HepG2 (cell line): ENCODE measurements around the gene RBP5. TPM values are rescaled to one million over a fixed set of nuclear protein-coding genes. Genes with fewer than 3 reads are reported as not detected.
A peak's percentile ranks its signal among the peaks of the same experiment; 100 is the strongest.

ENCODE experiments used
- ATAC-seq: fragments of 200-7000 bp; cut with Tn5 transposase; 3 replicates; pipeline ENCODE4 v1.9.1; 2020; ENCODE audit warnings: mild to moderate bottlenecking, moderate library complexity
- BruUV-seq: library from RNA; stranded (reverse); fragments of 400-500 nt; replicated peaks from 2 replicates; lab custom pipeline; 2021; lab: Mats Ljungman, UMichigan
- CTCF ChIA-PET: fragments of 300-600 bp; formaldehyde crosslinking; extraction: SDS; loops from one replicate; lab custom pipeline; 2021; ENCODE audit warnings: low total read pairs, inconsistent platforms, low intra/inter-chr PET ratio; lab: Yijun Ruan, JAX
- POLR2A ChIA-PET: fragments of 350-600 bp; sonication (Branson Sonifier 250); formaldehyde crosslinking; loops from one replicate; lab custom pipeline; 2020; ENCODE audit warnings: antibody characterized with exemption, inconsistent platforms; lab: Yijun Ruan, JAX
- DNase-seq: peaks from one replicate; pipeline ENCODE4 v3.0.0-alpha.2; 2015; ENCODE audit warnings: low spot score
- FAIRE-seq: peaks from 3 replicates; lab custom pipeline; 2011; peaks lifted over from hg19 to GRCh38; lab: Jason Lieb, UNC
- H2AFZ ChIP-seq: one replicate; pipeline ENCODE4 v1.6.1; 2011; ENCODE audit warnings: low read length, inconsistent platforms
- H3K27ac ChIP-seq: fragments of 300-600 bp; 3 replicates; pipeline ENCODE4 v1.8.0; 2011; ENCODE audit warnings: mixed run types, mild to moderate bottlenecking, mixed read lengths, low read length, inconsistent platforms; ENCODE audit not compliant: insufficient read depth; ENCODE audit errors: extremely low read length
- H3K27me3 ChIP-seq, 2 experiments: fragments of 200-600 bp in 1 of 2; 2 replicates in 1 of 2; 3 replicates in 1 of 2; pipeline versions ENCODE4 v1.6.0 to v1.8.0; 2011; ENCODE audit warnings: low read length in 2 of 2, mild to moderate bottlenecking in 2 of 2, moderate library complexity in 2 of 2, inconsistent platforms in 1 of 2; ENCODE audit not compliant: insufficient read depth in 2 of 2, control insufficient read depth in 1 of 2
- H3K36me3 ChIP-seq, 2 experiments: fragments of 200-600 bp in 1 of 2; replicated peaks in 1 of 2; 2 replicates in 1 of 2; 3 replicates in 1 of 2; pipeline versions ENCODE4 v1.5.1 to v1.8.0; 2011; ENCODE audit warnings: low read length in 2 of 2, inconsistent platforms in 1 of 2; ENCODE audit not compliant: insufficient read depth in 2 of 2, control insufficient read depth in 1 of 2
- H3K4me1 ChIP-seq: 2 replicates; pipeline ENCODE4 v1.5.1; 2012; ENCODE audit warnings: low read length, inconsistent platforms; ENCODE audit not compliant: insufficient read depth
- H3K4me2 ChIP-seq: 2 replicates; pipeline ENCODE4 v1.6.0; 2011; ENCODE audit warnings: low read depth, low read length, inconsistent platforms
- H3K4me3 ChIP-seq, 3 experiments: fragments of 200-600 bp in 1 of 3; sonication (generic), shearing (Covaris generic) in 1 of 3; replicated peaks in 1 of 3; 2 replicates each; pipeline ENCODE4 v1.5.1; 2011 to 2016; ENCODE audit warnings: low read length in 3 of 3, inconsistent platforms in 2 of 3, low read depth in 2 of 3, mild to moderate bottlenecking in 2 of 3, control low read depth in 1 of 3, mixed read lengths in 1 of 3; ENCODE audit not compliant: insufficient read depth in 1 of 3
- H3K79me2 ChIP-seq: one replicate; pipeline ENCODE4 v1.6.1; 2011; ENCODE audit warnings: low read length, inconsistent platforms; ENCODE audit not compliant: insufficient read depth
- H3K9ac ChIP-seq: 2 replicates; pipeline ENCODE4 v1.6.0; 2011; ENCODE audit warnings: mild to moderate bottlenecking, low read depth, low read length, inconsistent platforms; ENCODE audit not compliant: insufficient read depth
- H3K9me3 ChIP-seq: 2 replicates; pipeline ENCODE4 v1.5.1; 2012; ENCODE audit warnings: mild to moderate bottlenecking, low read length
- H4K20me1 ChIP-seq: 2 replicates; pipeline ENCODE4 v1.6.0; 2011; ENCODE audit warnings: inconsistent platforms, mild to moderate bottlenecking, low read length, moderate library complexity; ENCODE audit not compliant: insufficient read depth
- ATF7 ChIP-seq, 2 experiments: fragments of 450-650 bp in 1 of 2; sonication (generic) in 1 of 2; formaldehyde crosslinking in 1 of 2; IDR thresholded peaks; 2 replicates each; pipeline versions ENCODE4 v1.4.0 to v1.6.1; 2016 to 2020; ENCODE audit warnings: antibody characterized with exemption in 1 of 2, mild to moderate bottlenecking in 1 of 2, missing genetic modification reagents in 1 of 2
- CBFB ChIP-seq: sonication (generic); formaldehyde crosslinking; IDR thresholded peaks from 2 replicates; pipeline ENCODE4 v1.4.0; 2020; ENCODE audit warnings: missing genetic modification reagents
- IRF9 ChIP-seq: sonication (generic); formaldehyde crosslinking; IDR thresholded peaks from 2 replicates; pipeline ENCODE4 v1.8.0; 2022; ENCODE audit warnings: missing genetic modification reagents, mild to moderate bottlenecking, borderline replicate concordance
- JDP2 ChIP-seq: sonication (generic); formaldehyde crosslinking; IDR thresholded peaks from 2 replicates; pipeline ENCODE4 v1.8.1; 2022; ENCODE audit warnings: missing genetic modification reagents, borderline replicate concordance
- KAT8 ChIP-seq: IDR thresholded peaks from 2 replicates; pipeline ENCODE4 v1.6.1; 2016; ENCODE audit warnings: missing genetic modification reagents, missing compliant biosample characterization
- NFE2L1 ChIP-seq: sonication (generic); formaldehyde crosslinking; IDR thresholded peaks from 2 replicates; pipeline ENCODE4 v1.4.0; 2020; ENCODE audit warnings: missing genetic modification reagents, mild to moderate bottlenecking, borderline replicate concordance
- PCBP1 ChIP-seq: fragments of 200-400 bp; formaldehyde crosslinking; IDR thresholded peaks from 2 replicates; pipeline ENCODE4 v1.6.1; 2017; ENCODE audit warnings: mild to moderate bottlenecking, low read depth, low read length, borderline replicate concordance
- SKI ChIP-seq: fragments of 450-650 bp; IDR thresholded peaks from one replicate; pipeline ENCODE4 v1.6.1; 2018; ENCODE audit warnings: mild to moderate bottlenecking; ENCODE audit not compliant: partially characterized antibody
- ZNF777 ChIP-seq: sonication (generic); formaldehyde crosslinking; IDR thresholded peaks from 2 replicates; pipeline ENCODE4 v1.4.0; 2020; ENCODE audit warnings: missing genetic modification reagents
- ZSCAN20 ChIP-seq: sonication (generic); formaldehyde crosslinking; IDR thresholded peaks from 2 replicates; pipeline ENCODE4 v1.4.0; 2020; ENCODE audit warnings: missing genetic modification reagents, mild to moderate bottlenecking, borderline replicate concordance
- WGBS: methylation state at CpG from one replicate; pipeline ENCODE4 v1.1.6; 2017; ENCODE audit warnings: low lambda C conversion rate; 5-methylcytosine and 5-hydroxymethylcytosine counted together
- in situ Hi-C: cut with HindIII; loops from 2 replicates; pipeline ENCODE4 v1.10.0; 2017; ENCODE audit warnings: low pct_unique_long_range_greater_than_20kb; ENCODE audit not compliant: extremely low pct_ligation_motif_present
- intact Hi-C: fragments of 100-400 bp; cut with micrococcal nuclease; formaldehyde crosslinking; loops from one replicate; pipeline ENCODE4 v1.10.0; 2022; ENCODE audit not compliant: unreplicated experiment
- polyA plus RNA-seq, 8 experiments: library from polyadenylated mRNA; depleted of rRNA in 3 of 8; stranded (reverse) in 7 of 8; unstranded in 1 of 8; fragments of >200 nt; fragmentation: Illumina TruSeq in 4 of 8; extraction: Trizol in 4 of 8; gene quantifications; 2 replicates each; pipeline versions ENCODE4 v1.2.1 to v1.2.3, GENCODE V29; 2011 to 2016; ENCODE audit warnings: low read depth in 4 of 8, missing spikeins in 1 of 8, mixed read lengths in 1 of 8; ENCODE audit not compliant: insufficient read depth in 1 of 8
- total RNA-seq, 5 experiments: library from RNA; depleted of rRNA; stranded (reverse); fragments of >200 nt; fragmentation: Illumina TruSeq; extraction: Trizol; gene quantifications; 2 replicates each; pipeline ENCODE4 v1.2.3, GENCODE V29; 2016; ENCODE audit warnings: low read depth in 1 of 5
- TF ChIP-seq, protein P1 (sequence below), 2 experiments: sonication (generic) in 1 of 2; formaldehyde crosslinking in 1 of 2; IDR thresholded peaks; 2 replicates each; pipeline versions ENCODE4 v1.6.1 to v1.9.0; 2014 to 2022; ENCODE audit warnings: antibody characterized with exemption in 1 of 2, borderline replicate concordance in 1 of 2, inconsistent platforms in 1 of 2, low read depth in 1 of 2, missing genetic modification reagents in 1 of 2

Gene RBP5
- total and polyA plus RNA-seq, 2 of the 13 experiments (the other 11 are each of a cell fraction or from before 2014, with no cell fraction given) = 13.8 to 19.8 TPM

GRCh38 chr12:7130701-7131501 is 2.2 kb upstream of the RBP5 start (continued):
- TF ChIP-seq SKI (no peak), CBFB (CRISPR knock-in tag) (no peak)

DNA sequence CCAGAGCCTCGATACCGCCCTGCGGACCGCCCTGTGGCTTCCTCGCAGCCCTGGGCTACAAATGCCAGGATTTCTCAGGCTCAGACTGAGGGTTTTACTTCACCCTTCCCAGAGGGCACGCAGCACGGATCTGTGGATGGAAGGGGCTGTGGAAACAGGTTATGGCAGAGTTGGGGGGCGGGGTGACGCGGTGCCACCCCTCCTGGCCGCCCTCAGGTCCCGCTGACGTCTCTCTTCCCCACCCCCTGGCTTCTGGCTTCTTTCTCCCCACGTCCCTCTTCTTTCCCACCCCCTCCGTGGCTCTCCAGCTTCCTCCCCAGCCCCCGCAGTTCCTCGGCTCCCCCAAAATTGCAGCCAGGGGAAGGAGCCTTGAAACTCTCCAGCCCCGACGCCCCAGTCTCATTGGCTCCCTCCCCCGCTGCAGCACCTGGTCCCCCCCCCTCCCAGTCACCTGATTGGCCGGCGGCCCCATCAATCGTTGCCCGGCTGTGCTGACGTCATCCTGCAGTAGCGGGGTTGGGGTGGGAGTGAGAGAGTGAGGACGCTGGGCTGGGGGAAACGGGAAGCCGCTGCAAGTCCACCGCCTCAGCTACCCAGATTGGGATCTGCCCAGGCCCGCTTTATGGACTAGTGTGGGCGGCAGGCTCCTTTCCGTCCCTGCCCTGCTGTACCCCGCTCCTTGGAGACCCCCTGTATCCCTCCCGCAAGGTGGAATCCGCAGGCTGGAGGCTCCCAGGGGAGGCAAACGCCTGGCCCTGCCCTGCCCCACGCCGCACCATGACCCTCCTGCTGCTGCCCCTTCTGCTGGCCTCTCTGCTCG is 1.4 kb upstream of the RBP5 start, which contains the start of gene CLSTN3:
TSS of gene CLSTN3 (plus strand) at position 500 of the 820 bp plus-strand sequence. CDS start at position 778, 278 bp downstream.
- ChIA-PET POLR2A (interaction anchor here (0.8 to 3.5 kb wide), 8 partner anchors 10 to 187 kb away, joined by 3 to 25 read pairs (median 5); partner anchors contain the start of genes C12orf57, C1RL and RNU7-1), CTCF (no interaction called here)
- no peak for FAIRE-seq
- no peaks in the 10 kb centered on the region for H3K9me3 ChIP-seq
- peak within 1 kb of the TSS; percentile 75 for H3K9ac ChIP-seq
- peak; percentile 69 for DNase-seq
- WGBS = 2% methylated on average over 23 of the region's 40 CpGs
- H3K27me3 ChIP-seq = no peaks in the 10 kb centered on the region; a peak in 1 of 5 replicates
- peaks cover 27% of the 10 kb centered on the region for H3K79me2 ChIP-seq
- in situ Hi-C loops = loop anchor here (5.0 kb wide), 1 partner anchor 57 kb away; the partner anchor contains the start of gene PEX5
- peaks cover 12% of the 10 kb centered on the region for H4K20me1 ChIP-seq
- intact Hi-C loops = loop anchor here (1.0 kb wide), 1 partner anchor 70 kb away; the partner anchor contains the start of gene C1S
- H3K4me3 ChIP-seq = peak within 1 kb of the TSS; percentile 76 to 92 (median 88)
- BruUV-seq = no TSS peak
- ATAC-seq = peak; percentile 69
- H2AFZ ChIP-seq = no peak within 1 kb of the TSS
- peaks cover 61% of the 10 kb centered on the region for H3K4me1 ChIP-seq
- peaks cover 5 to 21% of the 10 kb centered on the region in 2 experiments; a peak in 3 of 5 replicates for H3K36me3 ChIP-seq
- peak within 1 kb of the TSS; percentile 92 for H3K27ac ChIP-seq
- peak within 1 kb of the TSS; percentile 96 for H3K4me2 ChIP-seq
- TF ChIP-seq NFE2L1 = no peak
- TF ChIP-seq PCBP1 = 0 out of 2 replicates have a peak, but pooled peaks have one; percentile 33
- TF ChIP-seq, protein P1, sequence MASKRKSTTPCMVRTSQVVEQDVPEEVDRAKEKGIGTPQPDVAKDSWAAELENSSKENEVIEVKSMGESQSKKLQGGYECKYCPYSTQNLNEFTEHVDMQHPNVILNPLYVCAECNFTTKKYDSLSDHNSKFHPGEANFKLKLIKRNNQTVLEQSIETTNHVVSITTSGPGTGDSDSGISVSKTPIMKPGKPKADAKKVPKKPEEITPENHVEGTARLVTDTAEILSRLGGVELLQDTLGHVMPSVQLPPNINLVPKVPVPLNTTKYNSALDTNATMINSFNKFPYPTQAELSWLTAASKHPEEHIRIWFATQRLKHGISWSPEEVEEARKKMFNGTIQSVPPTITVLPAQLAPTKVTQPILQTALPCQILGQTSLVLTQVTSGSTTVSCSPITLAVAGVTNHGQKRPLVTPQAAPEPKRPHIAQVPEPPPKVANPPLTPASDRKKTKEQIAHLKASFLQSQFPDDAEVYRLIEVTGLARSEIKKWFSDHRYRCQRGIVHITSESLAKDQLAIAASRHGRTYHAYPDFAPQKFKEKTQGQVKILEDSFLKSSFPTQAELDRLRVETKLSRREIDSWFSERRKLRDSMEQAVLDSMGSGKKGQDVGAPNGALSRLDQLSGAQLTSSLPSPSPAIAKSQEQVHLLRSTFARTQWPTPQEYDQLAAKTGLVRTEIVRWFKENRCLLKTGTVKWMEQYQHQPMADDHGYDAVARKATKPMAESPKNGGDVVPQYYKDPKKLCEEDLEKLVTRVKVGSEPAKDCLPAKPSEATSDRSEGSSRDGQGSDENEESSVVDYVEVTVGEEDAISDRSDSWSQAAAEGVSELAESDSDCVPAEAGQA (IDR thresholded peaks at IDR 0.05; ENCODE audit: low read depth) = 0 out of 2 replicates have a peak, but pooled peaks have one; percentile 15
- TF ChIP-seq, protein P1 (CRISPR knock-in tag; IDR thresholded peaks at IDR 0.05; ENCODE audit: borderline replicate concordance) = no peak
- TF ChIP-seq ZSCAN20 (CRISPR knock-in tag) = no peak
- no peak for TF ChIP-seq IRF9
- peak; percentile 53; the same call in 1 of the 2 replicates for TF ChIP-seq ZNF777
- TF ChIP-seq ATF7 (IDR thresholded peaks at IDR 0.05) = peak; percentile 92
- peak; percentile 90 for TF ChIP-seq ATF7 (CRISPR knock-in tag; IDR thresholded peaks at IDR 0.05)
- no peak for TF ChIP-seq JDP2 (CRISPR knock-in tag)
- TF ChIP-seq KAT8 (CRISPR knock-in tag) = 0 out of 2 replicates have a peak, but pooled peaks have one; percentile 17
